Neural cell (in vitro differentiated cells): ENCODE results near the gene RABIF.

Source experiments
- CTCF ChIP-seq: fragments of 450-650 bp; IDR thresholded peaks from 2 replicates; pipeline ENCODE4 v1.5.1; 2014; ENCODE audit warnings: antibody characterized with exemption, mild to moderate bottlenecking, moderate library complexity; ENCODE audit not compliant: poor library complexity, severe bottlenecking
- EP300 ChIP-seq: fragments of 450-650 bp; conservative IDR thresholded peaks from 2 replicates; pipeline ENCODE4 v1.6.1; 2014; ENCODE audit warnings: antibody characterized with exemption, mild to moderate bottlenecking, moderate library complexity; ENCODE audit not compliant: poor library complexity, severe bottlenecking
- EZH2 ChIP-seq: fragments of 200-600, 300-800 bp; shearing (Covaris generic), sonication (generic); IDR thresholded peaks from 2 replicates; pipeline ENCODE4 v1.6.1; 2014; ENCODE audit warnings: antibody characterized with exemption, low read length, borderline replicate concordance, mild to moderate bottlenecking; ENCODE audit not compliant: insufficient read depth, poor library complexity, severe bottlenecking
- MXI1 ChIP-seq: fragments of 450-650 bp; conservative IDR thresholded peaks from 2 replicates; pipeline ENCODE4 v1.6.1; 2014; ENCODE audit warnings: antibody characterized with exemption, mild to moderate bottlenecking; ENCODE audit not compliant: poor library complexity, severe bottlenecking
- POLR2AphosphoS5 ChIP-seq: IDR thresholded peaks from 2 replicates; pipeline ENCODE4 v1.6.1; 2012
- RAD21 ChIP-seq: fragments of 450-650 bp; conservative IDR thresholded peaks from 2 replicates; pipeline ENCODE4 v1.6.1; 2014; ENCODE audit warnings: antibody characterized with exemption, mild to moderate bottlenecking, moderate library complexity
- REST ChIP-seq: IDR thresholded peaks from 2 replicates; pipeline ENCODE4 v1.6.1; 2012; ENCODE audit warnings: borderline replicate concordance
- SMC3 ChIP-seq: fragments of 450-650 bp; conservative IDR thresholded peaks from 2 replicates; pipeline ENCODE4 v1.6.1; 2014; ENCODE audit warnings: antibody characterized with exemption, mild to moderate bottlenecking, moderate library complexity; ENCODE audit not compliant: poor library complexity
- TAF1 ChIP-seq: IDR thresholded peaks from 2 replicates; pipeline ENCODE4 v1.6.1; 2012; ENCODE audit warnings: low read depth

- TF ChIP-seq CTCF = no peak
- no peak for TF ChIP-seq EZH2
- no peak for TF ChIP-seq POLR2AphosphoS5
- no peak for TF ChIP-seq RAD21
- TF ChIP-seq REST = no peak
- TF ChIP-seq EP300 = no peak
- no peak for TF ChIP-seq TAF1
- no peak for TF ChIP-seq SMC3
- no peak for TF ChIP-seq MXI1
Observed at GRCh38 chr1:202890392-202890791, 1.4 kb upstream of the RABIF start.
